Lung (tissue), 12 donors: ENCODE results near the gene AGAP6. TPM values are rescaled to one million over a fixed set of nuclear protein-coding genes. Genes with fewer than 3 reads are reported as not detected.
"Not testable (repeated sequence)": the region's sequence is repeated elsewhere in the genome, so short reads cannot be mapped to it uniquely, and the experiment has no call there.

ENCODE experiments used
- ATAC-seq: fragments of 200-7000 bp; cut with Tn5 transposase; one replicate; pipeline ENCODE4 v1.9.1; 2020; ENCODE audit warnings: moderate number of reproducible peaks; ENCODE audit not compliant: insufficient read depth, low FRiP score
- DNase-seq, 3 donors: peaks; one replicate each; pipeline ENCODE4 v3.0.0-alpha.2; 2013 to 2017
- H3K27ac ChIP-seq, 2 donors: one replicate each; pipeline ENCODE4 v1.5.1; 2013; ENCODE audit warnings: mild to moderate bottlenecking in 2 of 2, moderate library complexity in 2 of 2, control low read depth in 1 of 2, inconsistent platforms in 1 of 2, low read depth in 1 of 2, low read length in 1 of 2
- H3K27me3 ChIP-seq, 3 donors: one replicate each; pipeline ENCODE4 v1.5.1; 2013; ENCODE audit warnings: low read length in 2 of 3; ENCODE audit not compliant: control insufficient read depth in 3 of 3, insufficient read depth in 3 of 3
- H3K36me3 ChIP-seq, 4 donors: one replicate each; pipeline ENCODE4 v1.5.1; 2013; ENCODE audit warnings: low read length in 4 of 4, mild to moderate bottlenecking in 1 of 4, moderate library complexity in 1 of 4; ENCODE audit not compliant: control insufficient read depth in 4 of 4, insufficient read depth in 4 of 4
- H3K4me1 ChIP-seq, 5 donors: one replicate each; pipeline ENCODE4 v1.5.1; 2013; ENCODE audit warnings: low read length in 5 of 5, mild to moderate bottlenecking in 2 of 5, moderate library complexity in 1 of 5; ENCODE audit not compliant: control insufficient read depth in 5 of 5, insufficient read depth in 5 of 5
- H3K4me3 ChIP-seq: one replicate; pipeline ENCODE4 v1.5.1; 2013; ENCODE audit warnings: mild to moderate bottlenecking, control low read depth, moderate library complexity
- H3K9ac ChIP-seq, 2 donors: one replicate each; pipeline ENCODE4 v1.5.1; 2013; ENCODE audit warnings: low read length in 2 of 2, control low read depth in 1 of 2; ENCODE audit not compliant: insufficient read depth in 1 of 2
- H3K9me3 ChIP-seq, 4 donors: one replicate each; pipeline ENCODE4 v1.5.1; 2013; ENCODE audit warnings: low read length in 3 of 4, mild to moderate bottlenecking in 1 of 4, moderate library complexity in 1 of 4; ENCODE audit not compliant: control insufficient read depth in 4 of 4, insufficient read depth in 3 of 4
- CTCF ChIP-seq: IDR thresholded peaks from 2 replicates; pipeline ENCODE4 v1.5.1; 2012; ENCODE audit warnings: mild to moderate bottlenecking; ENCODE audit errors: control extremely low read depth, extremely low read depth
- WGBS, 2 donors: extraction: QIAGEN DNeasy Blood & Tissue Kit; methylation state at CpG; one replicate each; pipeline ENCODE4 v1.1.7; 2013; 5-methylcytosine and 5-hydroxymethylcytosine counted together
- polyA plus RNA-seq, 2 donors: library from polyadenylated mRNA; stranded (reverse); fragments of 200-250 nt; gene quantifications; one replicate each; pipeline ENCODE4 v1.2.1, GENCODE V29; 2013
- total RNA-seq, 2 donors: library from RNA; depleted of rRNA in 1 of 2; stranded (reverse); fragments of >200 nt in 1 of 2; gene quantifications; one replicate each; pipeline ENCODE4 v1.2.1, GENCODE V29; 2014 to 2021
- donor health status: control.
- donor health status: control.
- donor health status: Bipolar disorder and iron deficiency.
- donor health status: healthy.
- donor health status: DM: yes; HTN: yes; CAD: no.

The AGAP6 gene
- total and polyA plus RNA-seq, 4 donors: 7.7 to 22.0 (median 11.7) TPM

- H3K9ac ChIP-seq, H3K27ac ChIP-seq, H3K27me3 ChIP-seq, H3K36me3 ChIP-seq, H3K9me3 ChIP-seq, ATAC-seq, H3K4me3 ChIP-seq, DNase-seq, H3K4me1 ChIP-seq: not testable (repeated sequence)
- WGBS, 2 donors: 72 to 76% methylated on average over 8 to 9 of the region's 9 CpGs
Observed at GRCh38 chr10:50015596-50016220, 27.5 kb downstream of the AGAP6 start.

- DNase-seq, H3K9ac ChIP-seq, H3K27ac ChIP-seq, ATAC-seq, H3K36me3 ChIP-seq, H3K4me1 ChIP-seq, H3K27me3 ChIP-seq, H3K4me3 ChIP-seq, H3K9me3 ChIP-seq: not testable (repeated sequence)
- 86 to 94% methylated on average over 4 to 5 of the region's 5 CpGs for WGBS, 2 donors
Observed at GRCh38 chr10:50016926-50017325, 28.7 kb downstream of the AGAP6 start.

- H3K27me3 ChIP-seq, H3K27ac ChIP-seq, DNase-seq, H3K4me3 ChIP-seq, H3K36me3 ChIP-seq, H3K9me3 ChIP-seq, H3K4me1 ChIP-seq, H3K9ac ChIP-seq, ATAC-seq: not testable (repeated sequence)
- 88 to 95% methylated on average over 5 of the region's 5 CpGs for WGBS, 2 donors
Observed at GRCh38 chr10:50017646-50018045, 29.4 kb downstream of the AGAP6 start.

GRCh38 chr10:50019279-50019678 is 31.1 kb downstream of the AGAP6 start:
- not testable (repeated sequence) for H3K9me3 ChIP-seq, H3K4me3 ChIP-seq, H3K36me3 ChIP-seq, H3K4me1 ChIP-seq, H3K9ac ChIP-seq, H3K27me3 ChIP-seq, H3K27ac ChIP-seq, ATAC-seq
- peak in 1 of 3 donors; percentile 1 for DNase-seq
- WGBS, 2 donors: 87 to 91% methylated on average over 3 of the region's 3 CpGs

- WGBS, 2 donors: 86 to 90% methylated on average over 9 to 13 of the region's 13 CpGs
Observed at GRCh38 chr10:50020451-50021024, 32.3 kb downstream of the AGAP6 start.

GRCh38 chr10:50021646-50022045 is 33.4 kb downstream of the AGAP6 start:
- H3K27me3 ChIP-seq: peaks cover 0 to 20% (median 5%) of the 10 kb centered on the region in 3 donors
- H3K4me1 ChIP-seq: no peaks in the 10 kb centered on the region
- no peaks in the 10 kb centered on the region for H3K36me3 ChIP-seq
- DNase-seq: no peak
- H3K9ac ChIP-seq: no peak overlapping the region
- no peak for ATAC-seq
- TF ChIP-seq CTCF: no peak
- WGBS, 2 donors: 82 to 91% methylated on average over 3 of the region's 3 CpGs
- H3K4me3 ChIP-seq: no peak overlapping the region
- peaks cover 0 to 5% (median 0%) of the 10 kb centered on the region in 4 donors for H3K9me3 ChIP-seq
- no peak overlapping the region for H3K27ac ChIP-seq

More at GRCh38 chr10:50020451-50021024, 32.3 kb downstream of the AGAP6 start:
- H3K9me3 ChIP-seq, H3K4me1 ChIP-seq, H3K9ac ChIP-seq, ATAC-seq, H3K27ac ChIP-seq, H3K4me3 ChIP-seq, DNase-seq, H3K36me3 ChIP-seq: not testable (repeated sequence)
- peaks cover 0 to 16% (median 2%) of the 10 kb centered on the region in 3 donors for H3K27me3 ChIP-seq

GRCh38 chr10:50024716-50025383 is 36.6 kb downstream of the AGAP6 start:
- H3K36me3 ChIP-seq, H3K9ac ChIP-seq, H3K9me3 ChIP-seq, H3K4me3 ChIP-seq, H3K4me1 ChIP-seq, H3K27ac ChIP-seq, ATAC-seq: not testable (repeated sequence)
- DNase-seq: peak in 1 of 3 donors; percentile 15
- 17 to 43% methylated on average over 29 to 30 of the region's 37 CpGs for WGBS, 2 donors
- peaks cover 0 to 23% (median 5%) of the 10 kb centered on the region in 3 donors for H3K27me3 ChIP-seq
